Esophagus squamous epithelium (tissue), 5 donors: ENCODE results near the gene NID2. TPM values are rescaled to one million over a fixed set of nuclear protein-coding genes. Genes with fewer than 3 reads are reported as not detected.

ENCODE experiments used
- DNase-seq: peaks from one replicate; lab custom pipeline; 2025; lab: John Stamatoyannopoulos, UW
- H3K27ac ChIP-seq, 4 donors: fragments of 200-600 bp; sonication (generic); one replicate each; pipeline ENCODE4 v1.5.1; 2016 to 2019; ENCODE audit warnings: mild to moderate bottlenecking in 1 of 4
- H3K27me3 ChIP-seq, 4 donors: fragments of 200-600 bp; sonication (generic); 1 replicate in 3 of 4; 2 replicates in 1 of 4; pipeline versions ENCODE4 v1.5.1 to v1.6.0; 2017 to 2021; ENCODE audit warnings: antibody characterized with exemption in 1 of 4
- H3K36me3 ChIP-seq, 3 donors: fragments of 200-600 bp; sonication (generic); one replicate each; pipeline ENCODE4 v1.5.1; 2016 to 2019
- H3K4me1 ChIP-seq, 3 donors: fragments of 200-600 bp; sonication (generic); one replicate each; pipeline ENCODE4 v1.5.1; 2017 to 2019
- H3K4me3 ChIP-seq, 4 donors: fragments of 200-600 bp; sonication (generic); 1 replicate in 3 of 4; 2 replicates in 1 of 4; pipeline ENCODE4 v1.5.1; 2016 to 2019; ENCODE audit warnings: mild to moderate bottlenecking in 2 of 4, moderate library complexity in 1 of 4
- H3K9me3 ChIP-seq, 3 donors: fragments of 200-600 bp; sonication (generic); one replicate each; pipeline ENCODE4 v1.5.1; 2016 to 2019
- POLR2A ChIP-seq, 4 donors: fragments of 450-650 bp; IDR thresholded peaks; one replicate each; pipeline ENCODE4 v1.6.1; 2017; ENCODE audit warnings: antibody characterized with exemption in 4 of 4, mild to moderate bottlenecking in 4 of 4, moderate library complexity in 3 of 4
- WGBS, 2 donors: methylation state at CpG; one replicate each; pipeline ENCODE4 v1.1.5; 2018; 5-methylcytosine and 5-hydroxymethylcytosine counted together
- intact Hi-C: fragments of 100-400 bp; cut with DNase I; formaldehyde crosslinking; loops from one replicate; pipeline ENCODE4 v1.15.0; 2022
- total RNA-seq, 4 donors: library from RNA; depleted of rRNA; stranded (reverse); fragments of >200 nt; gene quantifications; one replicate each; pipeline ENCODE4 v1.1.0, GENCODE V29; 2016
- TF ChIP-seq, protein P1 (sequence below), 6 experiments: fragments of 450-650 bp in 4 of 6; fragments of 200-600 bp in 2 of 6; sonication (generic) in 2 of 6; IDR thresholded peaks; one replicate each; pipeline ENCODE4 v1.5.1; 2016 to 2019; ENCODE audit warnings: antibody characterized with exemption in 6 of 6, mild to moderate bottlenecking in 4 of 6, moderate library complexity in 4 of 6
- donor health status: DM: yes; HTN: yes; CAD: no.

Gene NID2
- total RNA-seq, 4 donors from 2014 or later: 0.91 to 12.2 (median 3.2) TPM

DNA sequence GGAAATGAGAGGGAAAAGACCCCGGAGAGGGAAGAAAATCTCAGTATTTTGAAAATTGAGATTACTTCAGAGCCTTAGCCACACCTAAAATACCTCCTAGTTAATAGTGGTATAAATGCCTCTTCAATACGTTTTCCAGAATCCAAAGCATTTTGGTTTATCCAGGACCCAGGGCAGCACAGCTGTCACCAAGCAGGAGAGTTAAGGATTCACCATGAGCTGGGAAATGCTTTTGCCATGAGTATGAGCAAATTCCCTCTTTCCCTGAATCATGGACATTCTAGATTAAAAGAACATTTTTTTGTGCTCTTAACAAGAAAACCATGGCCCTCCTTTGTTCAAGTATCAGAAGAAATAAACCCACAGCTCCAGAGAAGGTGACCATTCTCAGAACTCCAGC lies 101.3 kb downstream of the NID2 start:
- TF ChIP-seq POLR2A (IDR thresholded peaks at IDR 0.05): no peak
- TF ChIP-seq, protein P1, sequence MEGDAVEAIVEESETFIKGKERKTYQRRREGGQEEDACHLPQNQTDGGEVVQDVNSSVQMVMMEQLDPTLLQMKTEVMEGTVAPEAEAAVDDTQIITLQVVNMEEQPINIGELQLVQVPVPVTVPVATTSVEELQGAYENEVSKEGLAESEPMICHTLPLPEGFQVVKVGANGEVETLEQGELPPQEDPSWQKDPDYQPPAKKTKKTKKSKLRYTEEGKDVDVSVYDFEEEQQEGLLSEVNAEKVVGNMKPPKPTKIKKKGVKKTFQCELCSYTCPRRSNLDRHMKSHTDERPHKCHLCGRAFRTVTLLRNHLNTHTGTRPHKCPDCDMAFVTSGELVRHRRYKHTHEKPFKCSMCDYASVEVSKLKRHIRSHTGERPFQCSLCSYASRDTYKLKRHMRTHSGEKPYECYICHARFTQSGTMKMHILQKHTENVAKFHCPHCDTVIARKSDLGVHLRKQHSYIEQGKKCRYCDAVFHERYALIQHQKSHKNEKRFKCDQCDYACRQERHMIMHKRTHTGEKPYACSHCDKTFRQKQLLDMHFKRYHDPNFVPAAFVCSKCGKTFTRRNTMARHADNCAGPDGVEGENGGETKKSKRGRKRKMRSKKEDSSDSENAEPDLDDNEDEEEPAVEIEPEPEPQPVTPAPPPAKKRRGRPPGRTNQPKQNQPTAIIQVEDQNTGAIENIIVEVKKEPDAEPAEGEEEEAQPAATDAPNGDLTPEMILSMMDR (IDR thresholded peaks at IDR 0.05): no peak
- Histone ChIP-seq H3K36me3 (no peaks in the 10 kb centered on the region), H3K4me3 (no peak overlapping the region), H3K9me3 (no peaks in the 10 kb centered on the region), H3K27me3 (no peaks in the 10 kb centered on the region), H3K4me1 (peaks cover 2 to 10% (median 4%) of the 10 kb centered on the region in 3 donors), H3K27ac (no peak overlapping the region)
- intact Hi-C loops: no loop called here
- DNase-seq: no peak
- 75 to 81% methylated on average over 2 of the region's 2 CpGs for WGBS, 2 donors

DNA sequence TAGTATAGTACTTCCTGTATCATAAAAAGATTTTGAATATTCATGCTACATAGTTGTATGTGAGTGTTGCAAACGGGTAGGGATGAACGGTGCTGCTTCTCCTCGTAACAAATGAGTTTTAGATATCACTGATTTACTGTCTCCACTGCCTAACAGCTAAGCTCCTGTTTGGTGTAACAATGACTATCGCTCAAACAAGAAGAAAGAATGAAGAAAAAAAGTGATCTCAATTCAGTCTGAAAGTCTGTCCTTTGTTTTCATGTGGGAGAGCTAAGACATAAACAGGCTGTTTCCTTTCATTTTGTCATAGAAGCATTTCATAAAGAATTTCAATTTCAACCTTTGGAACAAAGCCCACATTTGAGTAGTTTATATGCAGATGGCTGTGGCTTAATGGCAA lies 105.6 kb downstream of the NID2 start:
- no peak for DNase-seq
- 39% methylated on average over 4 of the region's 4 CpGs for WGBS, 2 donors

DNA sequence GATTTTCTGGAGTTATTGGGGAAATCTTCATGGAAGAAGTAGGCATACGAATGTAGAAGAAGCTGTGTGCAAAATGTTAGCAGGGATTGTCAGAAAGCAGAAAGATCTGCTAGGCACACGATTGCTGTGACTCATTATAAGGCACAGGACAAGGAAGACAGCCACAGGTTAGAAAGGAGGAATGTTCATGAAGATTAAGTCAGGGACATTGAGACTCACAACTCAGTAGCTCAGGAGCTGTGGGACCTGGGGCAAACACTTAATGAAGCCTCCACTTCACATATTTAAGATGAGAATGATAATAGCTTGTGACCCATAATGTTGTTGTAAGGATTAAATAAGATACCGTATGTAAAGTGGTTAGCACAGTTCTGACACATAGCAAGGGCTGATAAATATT lies 106.1 kb downstream of the NID2 start:
- Histone ChIP-seq H3K36me3 (no peaks in the 10 kb centered on the region), H3K27ac (peak overlapping the region in 2 of 4 donors; percentile 2 to 50), H3K4me1 (peaks cover 2 to 13% (median 4%) of the 10 kb centered on the region in 3 donors), H3K4me3 (peak overlapping the region in 2 of 4 donors; percentile 14 to 52), H3K9me3 (peaks cover 0 to 12% (median 0%) of the 10 kb centered on the region in 3 donors), H3K27me3 (no peaks in the 10 kb centered on the region)
- 22 to 26% methylated on average over 2 of the region's 3 CpGs for WGBS, 2 donors
- intact Hi-C loops: no loop called here
- no peak for DNase-seq
- TF ChIP-seq, protein P1 (IDR thresholded peaks at IDR 0.05): no peak
- TF ChIP-seq POLR2A (IDR thresholded peaks at IDR 0.05): no peak

More for the DNA sequence above, 105.6 kb downstream of the NID2 start:
- Histone ChIP-seq H3K4me1 (peaks cover 2 to 13% (median 4%) of the 10 kb centered on the region in 3 donors), H3K9me3 (peaks cover 0 to 6% (median 0%) of the 10 kb centered on the region in 3 donors), H3K27me3 (no peaks in the 10 kb centered on the region), H3K4me3 (peak overlapping the region in 2 of 4 donors; percentile 14 to 52), H3K36me3 (no peaks in the 10 kb centered on the region), H3K27ac (peak overlapping the region in 2 of 4 donors; percentile 2 to 50)
- TF ChIP-seq POLR2A (IDR thresholded peaks at IDR 0.05): no peak
- TF ChIP-seq, protein P1 (IDR thresholded peaks at IDR 0.05): no peak
- intact Hi-C loops: no loop called here

DNA sequence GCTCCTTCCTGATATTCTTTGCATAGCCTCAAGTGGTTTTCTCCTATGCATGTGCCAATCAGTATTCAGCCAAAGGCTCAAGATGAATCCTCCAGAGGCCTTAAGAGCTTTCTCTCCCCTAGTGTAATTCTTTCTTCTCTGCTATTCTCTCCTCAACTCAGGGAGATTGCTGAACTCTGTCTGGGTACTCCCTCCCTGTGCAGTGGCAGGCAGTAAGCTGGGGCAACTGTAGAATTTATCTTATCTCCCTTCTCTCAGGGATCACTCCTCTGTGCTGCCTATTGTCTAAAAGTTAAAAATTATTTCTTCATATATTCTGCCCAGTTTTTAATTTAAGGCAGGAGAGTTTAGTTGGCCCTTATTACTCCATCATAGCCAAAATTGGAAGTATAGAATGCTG lies 108.0 kb downstream of the NID2 start:
- intact Hi-C loops: no loop called here

DNA sequence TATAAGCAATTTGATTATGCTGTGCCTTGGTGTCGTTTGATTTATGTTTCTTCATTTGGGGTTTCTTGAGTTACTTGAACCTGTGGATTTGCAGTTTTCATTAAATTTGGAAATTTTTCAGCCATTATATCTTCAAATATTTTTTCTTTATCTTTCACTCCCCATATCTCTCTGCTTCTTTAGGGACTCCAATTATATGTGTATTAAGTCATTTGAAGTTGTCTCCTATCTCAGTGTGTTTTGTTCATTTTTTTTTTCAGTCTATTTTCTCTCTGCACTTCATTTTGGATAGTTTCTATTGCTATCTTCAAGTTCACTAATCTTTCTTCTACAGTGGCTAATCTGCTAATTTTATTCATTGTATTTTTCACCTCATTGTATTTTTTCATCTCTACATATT lies 108.9 kb downstream of the NID2 start:
- H3K4me1 ChIP-seq: peaks cover 2 to 13% (median 4%) of the 10 kb centered on the region in 3 donors
- no peak for TF ChIP-seq POLR2A (IDR thresholded peaks at IDR 0.05)
- TF ChIP-seq, protein P1 (IDR thresholded peaks at IDR 0.05): no peak
- H3K27ac ChIP-seq: no peak overlapping the region
- H3K36me3 ChIP-seq: no peaks in the 10 kb centered on the region
- no peaks in the 10 kb centered on the region for H3K27me3 ChIP-seq
- no peak for DNase-seq
- intact Hi-C loops: no loop called here
- WGBS, 2 donors: 94 to 100% methylated on average over 1 of the region's 1 CpG
- H3K4me3 ChIP-seq: no peak overlapping the region
- peaks cover 0 to 12% (median 0%) of the 10 kb centered on the region in 3 donors for H3K9me3 ChIP-seq

More for the DNA sequence above, 108.0 kb downstream of the NID2 start:
- TF ChIP-seq, protein P1 (IDR thresholded peaks at IDR 0.05): no peak
- no peak for TF ChIP-seq POLR2A (IDR thresholded peaks at IDR 0.05)
- no peaks in the 10 kb centered on the region for H3K27me3 ChIP-seq
- no peak overlapping the region for H3K4me3 ChIP-seq
- no peak overlapping the region for H3K27ac ChIP-seq
- H3K36me3 ChIP-seq: no peaks in the 10 kb centered on the region
- no peak for DNase-seq
- peaks cover 2 to 13% (median 4%) of the 10 kb centered on the region in 3 donors for H3K4me1 ChIP-seq
- H3K9me3 ChIP-seq: peaks cover 0 to 12% (median 0%) of the 10 kb centered on the region in 3 donors
